Naive thymus-derived CD4-positive, alpha-beta T cell (primary cell): ENCODE measurements around the gene COL1A1. TPM values are rescaled to one million over a fixed set of nuclear protein-coding genes. Genes with fewer than 3 reads are reported as not detected.
A peak's percentile ranks its signal among the peaks of the same experiment; 100 is the strongest.

Experiments
- ATAC-seq: fragments of 150-1000 bp; cut with Tn5 transposase; 2 replicates; pipeline ENCODE4 v1.10.0; 2021; ENCODE audit warnings: mild to moderate bottlenecking, moderate library complexity
- CTCF ChIA-PET: fragments of 350-600 bp; sonication (Branson Sonifier 250); formaldehyde crosslinking; loops from one replicate; lab custom pipeline; 2021; ENCODE audit warnings: antibody characterized with exemption; lab: Charles Lee
- POLR2A ChIA-PET: fragments of 350-600 bp; sonication (Branson Sonifier 250); formaldehyde crosslinking; loops from one replicate; lab custom pipeline; 2021; ENCODE audit warnings: antibody characterized with exemption, inconsistent platforms; lab: Charles Lee
- DNase-seq, 9 donors: peaks; one replicate each; pipeline versions ENCODE4 v3.0.0 to v3.0.0-alpha.2; 2020 to 2022; ENCODE audit warnings: mixed read lengths in 1 of 9
- H3K27ac ChIP-seq: one replicate; pipeline ENCODE4 v1.7.0; 2013; ENCODE audit warnings: mild to moderate bottlenecking, low read depth, low read length, moderate library complexity
- H3K27me3 ChIP-seq, 2 donors: one replicate each; pipeline ENCODE4 v1.7.0; 2013; ENCODE audit warnings: low read length in 2 of 2, mild to moderate bottlenecking in 2 of 2, moderate library complexity in 2 of 2; ENCODE audit not compliant: control insufficient read depth in 2 of 2, insufficient read depth in 2 of 2
- H3K36me3 ChIP-seq, 3 experiments: 1 replicate in 2 of 3; 2 replicates in 1 of 3; pipeline ENCODE4 v1.7.0; 2013; ENCODE audit warnings: low read length in 3 of 3, mild to moderate bottlenecking in 3 of 3, moderate library complexity in 1 of 3; ENCODE audit not compliant: insufficient read depth in 3 of 3, control insufficient read depth in 2 of 3
- H3K4me1 ChIP-seq, 2 donors: one replicate each; pipeline ENCODE4 v1.7.0; 2013; ENCODE audit warnings: low read length in 2 of 2, mild to moderate bottlenecking in 2 of 2, moderate library complexity in 1 of 2; ENCODE audit not compliant: control insufficient read depth in 2 of 2, insufficient read depth in 2 of 2
- H3K4me3 ChIP-seq: 2 replicates; pipeline ENCODE4 v1.7.0; 2013; ENCODE audit warnings: mild to moderate bottlenecking, low read length
- H3K9me3 ChIP-seq, 3 experiments: 1 replicate in 2 of 3; 2 replicates in 1 of 3; pipeline ENCODE4 v1.7.0; 2013; ENCODE audit warnings: low read length in 3 of 3; ENCODE audit not compliant: control insufficient read depth in 2 of 3
- H3K27ac Mint-ChIP-seq, 9 donors: one replicate each; pipeline ENCODE4 v1.8.0; 2020 to 2022; ENCODE audit warnings: mixed read lengths in 9 of 9, mild to moderate bottlenecking in 8 of 9, moderate library complexity in 5 of 9, inconsistent platforms in 2 of 9
- H3K27me3 Mint-ChIP-seq, 5 donors: one replicate each; pipeline ENCODE4 v1.8.0; 2021 to 2022; ENCODE audit warnings: mixed read lengths in 5 of 5, mild to moderate bottlenecking in 1 of 5
- H3K36me3 Mint-ChIP-seq, 5 donors: one replicate each; pipeline ENCODE4 v1.8.0; 2020 to 2022; ENCODE audit warnings: mixed read lengths in 5 of 5, mild to moderate bottlenecking in 3 of 5, inconsistent platforms in 1 of 5
- H3K4me1 Mint-ChIP-seq, 7 donors: one replicate each; pipeline ENCODE4 v1.8.0; 2020 to 2022; ENCODE audit warnings: mixed read lengths in 7 of 7, mild to moderate bottlenecking in 3 of 7, inconsistent platforms in 1 of 7
- H3K4me3 Mint-ChIP-seq, 10 donors: one replicate each; pipeline ENCODE4 v1.8.0; 2020 to 2022; ENCODE audit warnings: mild to moderate bottlenecking in 10 of 10, mixed read lengths in 10 of 10, moderate library complexity in 6 of 10, inconsistent platforms in 2 of 10
- H3K9me3 Mint-ChIP-seq, 11 donors: one replicate each; pipeline ENCODE4 v1.8.0; 2020 to 2022; ENCODE audit warnings: mixed read lengths in 11 of 11, mild to moderate bottlenecking in 4 of 11, inconsistent platforms in 1 of 11, moderate library complexity in 1 of 11
- intact Hi-C, 2 donors: fragments of 100-400 bp; cut with micrococcal nuclease; formaldehyde crosslinking; loops; one replicate each; pipeline ENCODE4 v1.15.1; 2023
- polyA plus RNA-seq, 2 donors: library from polyadenylated mRNA; unstranded; fragments of 300-500 nt; fragmentation: Illumina TruSeq; gene quantifications; one replicate each; pipeline ENCODE4 v1.2.3, GENCODE V29; 2021
- total RNA-seq, 6 experiments: library from RNA in 5 of 6; stranded (reverse) in 5 of 6; gene quantifications; 1 replicate in 5 of 6; 2 replicates in 1 of 6; pipeline ENCODE4 v1.2.3 and lab custom pipeline; 2021 to 2026

COL1A1 gene
- total and polyA plus RNA-seq, 7 experiments from 2014 or later, result 0.36 to 12.6 (median 1.2) TPM; not detected in 2

GRCh38 chr17:50192618-50193291 lies 8.7 kb downstream of the COL1A1 start:
- Mint-ChIP-seq H3K27ac (peak overlapping the region in 1 of 9 donors; percentile 36), H3K36me3 (no peaks in the 10 kb centered on the region), H3K9me3 (peaks cover 0 to 1% (median 0%) of the 10 kb centered on the region in 11 donors), H3K4me1 (no peaks in the 10 kb centered on the region), H3K4me3 (no peak overlapping the region), H3K27me3 (peaks cover 0 to 16% (median 0%) of the 10 kb centered on the region in 5 donors)
- ChIA-PET POLR2A (no interaction called here), CTCF (no interaction called here)
- Histone ChIP-seq H3K4me1 (no peaks in the 10 kb centered on the region), H3K4me3 (no peak overlapping the region), H3K36me3 (no peaks in the 10 kb centered on the region), H3K27ac (no peak overlapping the region), H3K27me3 (no peaks in the 10 kb centered on the region), H3K9me3 (no peaks in the 10 kb centered on the region)
- DNase-seq (no peak), ATAC-seq (no peak)
- intact Hi-C loops, result no loop called here

GRCh38 chr17:50192144-50192617 lies 9.2 kb downstream of the COL1A1 start:
- no peak overlapping the region for H3K4me3 Mint-ChIP-seq
- peaks cover 0 to 1% (median 0%) of the 10 kb centered on the region in 11 donors for H3K9me3 Mint-ChIP-seq
- DNase-seq (no peak), ATAC-seq (no peak)
- H3K36me3 ChIP-seq, result no peaks in the 10 kb centered on the region
- intact Hi-C loops, result no loop called here
- no peaks in the 10 kb centered on the region for H3K27me3 ChIP-seq
- no peaks in the 10 kb centered on the region for H3K9me3 ChIP-seq
- peaks cover 0 to 11% (median 0%) of the 10 kb centered on the region in 5 donors for H3K27me3 Mint-ChIP-seq
- POLR2A ChIA-PET, result no interaction called here
- CTCF ChIA-PET, result no interaction called here
- no peak overlapping the region for H3K27ac Mint-ChIP-seq
- H3K4me1 ChIP-seq, result no peaks in the 10 kb centered on the region
- H3K36me3 Mint-ChIP-seq, result no peaks in the 10 kb centered on the region
- no peaks in the 10 kb centered on the region for H3K4me1 Mint-ChIP-seq
- H3K4me3 ChIP-seq, result no peak overlapping the region
- H3K27ac ChIP-seq, result no peak overlapping the region

- H3K4me1 ChIP-seq, result no peaks in the 10 kb centered on the region
- Mint-ChIP-seq H3K27me3 (peaks cover 0 to 8% (median 0%) of the 10 kb centered on the region in 5 donors), H3K9me3 (peaks cover 0 to 1% (median 0%) of the 10 kb centered on the region in 11 donors), H3K4me1 (no peaks in the 10 kb centered on the region), H3K4me3 (no peak overlapping the region), H3K36me3 (no peaks in the 10 kb centered on the region), H3K27ac (no peak overlapping the region)
- no peak overlapping the region for H3K27ac ChIP-seq
- no peak overlapping the region for H3K4me3 ChIP-seq
- H3K36me3 ChIP-seq, result no peaks in the 10 kb centered on the region
- ChIA-PET POLR2A (no interaction called here), CTCF (interaction anchor here (1.2 kb wide), 1 partner anchor 17 kb away, joined by 3 read pairs; no protein-coding TSS in a partner anchor)
- H3K9me3 ChIP-seq, result no peaks in the 10 kb centered on the region
- DNase-seq (no peak), ATAC-seq (no peak)
- H3K27me3 ChIP-seq, result no peaks in the 10 kb centered on the region
- intact Hi-C loops, result no loop called here
Observed at GRCh38 chr17:50191359-50192143, 9.9 kb downstream of the COL1A1 start.

- Mint-ChIP-seq H3K27ac (no peak overlapping the region), H3K4me1 (no peaks in the 10 kb centered on the region), H3K27me3 (peaks cover 0 to 2% (median 0%) of the 10 kb centered on the region in 5 donors), H3K36me3 (no peaks in the 10 kb centered on the region), H3K9me3 (peaks cover 0 to 1% (median 0%) of the 10 kb centered on the region in 11 donors), H3K4me3 (no peak overlapping the region)
- no peak overlapping the region for H3K27ac ChIP-seq
- ChIA-PET CTCF (interaction anchor here (1.2 kb wide), 1 partner anchor 16 kb away, joined by 3 read pairs; no protein-coding TSS in a partner anchor), POLR2A (no interaction called here)
- H3K4me1 ChIP-seq, result no peaks in the 10 kb centered on the region
- DNase-seq (no peak), ATAC-seq (no peak)
- no peak overlapping the region for H3K4me3 ChIP-seq
- no peaks in the 10 kb centered on the region for H3K9me3 ChIP-seq
- H3K27me3 ChIP-seq, result no peaks in the 10 kb centered on the region
- intact Hi-C loops, result no loop called here
- no peaks in the 10 kb centered on the region for H3K36me3 ChIP-seq
Observed at GRCh38 chr17:50190603-50191358, 10.7 kb downstream of the COL1A1 start.

- no peak overlapping the region for H3K4me3 Mint-ChIP-seq
- H3K36me3 Mint-ChIP-seq, result no peaks in the 10 kb centered on the region
- no peaks in the 10 kb centered on the region for H3K36me3 ChIP-seq
- H3K4me1 ChIP-seq, result no peaks in the 10 kb centered on the region
- intact Hi-C loops, result no loop called here
- no peaks in the 10 kb centered on the region for H3K9me3 ChIP-seq
- no peaks in the 10 kb centered on the region for H3K4me1 Mint-ChIP-seq
- DNase-seq, result no peak
- CTCF ChIA-PET, result no interaction called here
- H3K27me3 ChIP-seq, result no peaks in the 10 kb centered on the region
- ATAC-seq, result no peak
- H3K4me3 ChIP-seq, result no peak overlapping the region
- no peaks in the 10 kb centered on the region for H3K9me3 Mint-ChIP-seq
- POLR2A ChIA-PET, result no interaction called here
- no peak overlapping the region for H3K27ac Mint-ChIP-seq
- H3K27ac ChIP-seq, result no peak overlapping the region
- no peaks in the 10 kb centered on the region for H3K27me3 Mint-ChIP-seq
Observed at GRCh38 chr17:50190293-50190602, 11.2 kb downstream of the COL1A1 start.

- no peak for ATAC-seq
- H3K9me3 ChIP-seq, result no peaks in the 10 kb centered on the region
- H3K36me3 ChIP-seq, result no peaks in the 10 kb centered on the region
- no peak overlapping the region for H3K4me3 Mint-ChIP-seq
- no peaks in the 10 kb centered on the region for H3K4me1 ChIP-seq
- no peak overlapping the region for H3K4me3 ChIP-seq
- no peak for DNase-seq
- H3K27me3 ChIP-seq, result no peaks in the 10 kb centered on the region
- POLR2A ChIA-PET, result no interaction called here
- H3K27ac ChIP-seq, result no peak overlapping the region
- H3K9me3 Mint-ChIP-seq, result no peaks in the 10 kb centered on the region
- CTCF ChIA-PET, result no interaction called here
- peaks cover 0 to 2% (median 0%) of the 10 kb centered on the region in 7 donors for H3K4me1 Mint-ChIP-seq
- no peaks in the 10 kb centered on the region for H3K27me3 Mint-ChIP-seq
- H3K36me3 Mint-ChIP-seq, result no peaks in the 10 kb centered on the region
- intact Hi-C loops, result no loop called here
- no peak overlapping the region for H3K27ac Mint-ChIP-seq
Observed at GRCh38 chr17:50189550-50190292, 11.7 kb downstream of the COL1A1 start.
